ENCODE results near the gene LONRF2.
"Not testable (repeated sequence)": the region's sequence is repeated elsewhere in the genome, so short reads cannot be mapped to it uniquely, and the experiment has no call there.

LONRF2 gene
- 0.24 to 0.42 reads per million in 2 donors for total RNA-seq

DNA sequence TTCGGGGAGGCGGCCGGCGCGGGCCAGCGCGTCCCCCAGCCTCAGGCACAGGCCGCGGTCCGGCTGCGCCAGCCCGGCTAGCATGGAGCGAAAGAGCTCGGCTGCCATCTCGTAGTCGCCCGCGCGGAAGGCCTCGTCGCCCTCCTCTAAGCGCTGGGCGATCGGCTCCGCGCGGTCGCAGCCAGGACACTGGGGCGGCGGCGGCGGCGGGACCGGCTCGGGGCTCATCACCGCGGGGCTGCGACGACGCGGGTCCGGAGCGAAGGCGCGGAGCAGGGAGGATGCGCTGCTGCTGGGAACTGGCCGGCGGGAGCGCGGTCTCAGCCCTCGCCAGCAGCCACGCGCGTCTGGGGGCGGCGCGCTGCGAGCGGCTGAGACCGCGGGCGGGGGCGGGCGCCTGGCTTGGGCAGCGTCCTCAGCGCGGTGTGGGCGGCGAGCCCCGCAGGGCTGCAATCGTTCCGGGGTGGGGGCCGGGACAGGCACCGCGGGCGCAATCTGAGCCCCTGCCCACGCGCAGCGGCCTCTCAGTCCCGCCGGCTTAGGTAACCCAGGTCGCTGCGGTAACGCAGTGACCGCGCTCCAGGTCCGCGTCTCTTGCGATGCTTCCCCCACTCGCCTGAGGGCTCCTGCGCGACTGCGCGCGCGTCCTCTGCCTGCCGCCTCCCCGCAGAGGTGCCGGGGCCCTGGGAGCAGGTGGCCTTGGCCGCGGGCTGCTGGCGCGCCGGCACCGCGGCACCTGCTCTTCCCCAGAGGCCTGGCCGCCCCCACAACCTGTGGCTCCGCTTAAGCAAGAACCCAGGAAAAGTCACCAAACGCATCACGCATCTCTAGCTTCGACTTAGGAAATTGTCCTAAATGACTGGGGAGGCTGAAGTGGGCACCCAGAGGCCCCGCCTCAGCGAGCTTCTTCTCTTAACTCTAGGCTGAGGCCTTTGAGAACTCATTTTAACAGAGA lies at the start of gene LONRF2:
TSS of gene LONRF2 (minus strand) at position 636 of the 955 bp plus-strand sequence. CDS start at position 228, 408 bp downstream.
- DNase-seq = no peak

DNA sequence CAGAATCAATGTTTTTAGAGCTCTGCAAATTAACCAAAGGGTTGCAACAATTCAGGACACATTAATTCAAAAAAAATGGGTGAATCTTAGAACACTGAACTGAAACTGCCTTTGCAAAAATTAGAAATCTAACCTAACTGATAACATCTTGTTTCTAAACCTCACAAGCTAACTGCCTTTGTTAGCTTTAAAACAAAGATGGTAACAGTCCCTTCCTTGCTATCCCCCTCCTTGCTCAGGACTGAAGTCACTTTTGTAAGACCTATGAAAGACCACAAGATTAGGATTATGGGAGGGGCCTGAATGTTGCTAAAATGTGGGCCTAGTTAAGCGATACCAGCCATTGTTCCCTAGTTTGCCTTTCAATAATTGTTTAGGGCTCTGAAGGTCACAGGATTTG lies 44.9 kb upstream of the LONRF2 start:
- no peak for DNase-seq

DNA sequence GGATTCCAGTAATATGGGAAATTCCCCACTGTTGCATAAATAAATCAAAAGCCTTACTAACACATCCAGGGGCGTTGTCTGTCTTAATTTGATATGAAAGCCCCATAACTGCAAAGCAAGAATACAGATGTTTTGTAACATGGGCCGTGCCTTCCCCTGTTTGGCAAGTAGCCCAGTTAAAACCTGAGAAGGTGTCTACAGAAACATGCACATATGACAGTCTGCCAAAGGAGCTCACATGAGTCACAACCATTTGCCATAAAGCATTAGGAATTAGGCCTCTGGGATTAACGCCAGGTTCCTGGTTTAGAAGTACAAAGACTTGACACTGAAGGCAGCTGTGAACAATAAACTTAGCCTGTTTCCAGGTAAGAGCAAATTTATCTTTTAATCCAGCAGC lies 43.1 kb upstream of the LONRF2 start:
- no peak for DNase-seq

DNA sequence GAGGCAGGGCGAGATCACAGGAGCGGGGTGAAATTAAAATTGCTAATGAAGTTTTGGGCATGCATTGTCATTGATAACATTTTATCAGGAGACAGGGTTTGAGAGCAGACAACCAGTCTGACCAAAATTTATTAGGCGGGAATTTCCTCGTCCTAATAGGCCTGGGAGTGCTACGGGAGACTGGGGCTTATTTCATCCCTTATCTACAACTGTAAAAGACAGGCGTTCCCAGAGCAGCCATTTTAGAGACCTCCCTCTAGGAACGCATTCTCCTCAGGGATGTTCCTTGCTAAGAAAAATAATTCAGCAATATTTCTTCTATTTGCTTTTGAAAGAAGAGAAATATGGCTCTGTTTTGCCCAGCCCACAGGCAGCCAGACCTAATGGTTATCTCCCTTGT lies 40.0 kb upstream of the LONRF2 start:
- DNase-seq = not testable (repeated sequence)

DNA sequence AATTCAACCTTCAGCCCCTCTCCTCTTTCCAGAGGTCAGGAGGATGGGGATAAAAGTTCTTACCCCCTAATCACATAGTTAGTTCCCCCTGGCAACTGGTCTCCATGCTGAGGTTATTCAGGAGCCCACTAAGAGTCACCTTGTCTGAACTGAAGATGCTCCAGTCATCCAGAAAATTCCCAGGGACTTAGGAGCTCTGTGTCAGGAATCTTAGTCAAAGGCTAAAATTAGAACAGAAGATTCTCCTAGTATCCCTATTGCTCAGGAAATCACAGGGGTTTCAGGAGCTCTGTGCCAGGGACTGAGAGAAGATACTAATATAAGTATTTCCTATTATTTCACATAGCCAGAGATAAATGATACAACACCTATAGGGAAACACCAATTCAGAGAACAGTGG lies 37.3 kb upstream of the LONRF2 start:
- DNase-seq = no peak

DNA sequence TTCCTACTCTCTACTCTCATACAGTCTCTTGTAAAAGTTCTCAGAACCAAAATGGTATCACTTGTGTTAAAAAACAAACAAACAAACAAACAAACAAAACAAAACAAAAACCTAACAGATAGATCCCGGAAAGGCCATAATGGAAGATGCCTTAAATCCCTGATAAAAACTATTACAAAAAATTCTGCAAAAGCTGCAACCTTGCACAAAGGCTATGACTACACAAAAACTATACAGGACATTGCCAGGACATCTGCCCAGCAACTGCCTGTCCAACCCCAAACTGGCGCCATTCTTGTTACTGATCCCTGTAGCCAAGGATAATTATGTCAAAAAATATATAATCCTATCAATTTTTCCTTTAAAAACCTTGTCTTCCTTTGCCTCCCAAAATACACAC lies 36.3 kb upstream of the LONRF2 start:
- DNase-seq = no peak

DNA sequence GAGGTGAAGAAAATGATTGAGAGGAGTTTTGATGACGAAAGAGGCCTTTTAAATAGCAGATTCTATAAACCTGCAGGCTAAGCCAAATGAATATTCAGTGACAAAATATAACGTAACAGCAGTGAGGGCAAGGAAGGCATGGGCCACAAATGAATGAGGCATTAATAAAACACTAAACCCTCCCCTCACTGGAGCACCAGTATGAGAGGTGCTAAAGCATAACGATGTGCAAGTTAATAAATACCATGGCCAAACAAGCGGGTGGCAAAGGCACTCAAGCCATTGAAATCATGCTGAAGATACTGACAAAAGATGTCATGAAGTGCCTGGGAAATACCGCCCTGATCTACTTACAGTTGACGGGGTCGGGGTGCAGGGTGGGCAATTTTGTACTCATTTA lies 30.2 kb upstream of the LONRF2 start:
- no peak for DNase-seq

DNA sequence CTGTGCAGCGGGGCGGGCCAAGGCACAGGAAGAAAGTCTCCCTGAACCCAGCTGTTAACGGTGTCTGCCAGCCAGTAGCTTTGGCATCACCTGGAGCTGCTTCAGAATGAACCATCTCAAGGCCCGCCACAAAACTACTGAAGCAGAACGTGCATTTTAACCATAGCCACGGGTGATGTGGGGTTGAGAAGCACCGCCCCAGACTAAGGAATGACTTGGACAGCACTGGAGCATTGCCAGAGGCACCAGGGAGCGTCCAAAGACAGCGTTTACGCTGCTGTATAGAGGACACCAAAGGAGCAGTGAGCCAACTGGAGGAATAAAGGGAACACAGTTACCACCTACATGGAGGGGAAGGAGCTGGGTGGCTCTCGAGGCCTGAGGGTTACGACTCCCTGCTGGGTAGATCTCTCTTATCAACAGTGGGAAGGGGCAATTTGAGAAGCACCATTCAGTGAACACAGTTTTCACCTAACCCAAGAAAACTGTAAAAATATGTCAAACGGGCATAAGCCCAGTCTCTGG lies 28.4 kb upstream of the LONRF2 start:
- no peak for DNase-seq

DNA sequence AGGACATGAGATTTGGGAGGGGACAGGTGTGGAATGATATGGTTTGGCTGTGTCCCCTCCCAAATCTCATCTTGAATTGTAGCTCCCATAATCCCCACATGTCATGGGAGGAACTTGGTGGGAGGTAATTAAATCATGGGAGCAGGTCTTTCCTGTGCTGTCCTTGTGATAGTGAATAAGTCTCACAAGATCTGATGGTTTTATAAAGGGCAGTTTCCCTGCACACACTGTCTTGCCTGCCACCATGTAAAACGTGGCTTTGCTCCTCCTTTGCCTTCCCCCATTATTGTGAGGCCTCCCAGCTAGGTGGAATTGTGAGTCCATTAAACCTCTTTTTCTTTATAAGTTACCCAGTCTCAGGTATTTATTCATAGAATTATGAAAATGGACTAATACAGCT lies 22.8 kb upstream of the LONRF2 start:
- not testable (repeated sequence) for DNase-seq

DNA sequence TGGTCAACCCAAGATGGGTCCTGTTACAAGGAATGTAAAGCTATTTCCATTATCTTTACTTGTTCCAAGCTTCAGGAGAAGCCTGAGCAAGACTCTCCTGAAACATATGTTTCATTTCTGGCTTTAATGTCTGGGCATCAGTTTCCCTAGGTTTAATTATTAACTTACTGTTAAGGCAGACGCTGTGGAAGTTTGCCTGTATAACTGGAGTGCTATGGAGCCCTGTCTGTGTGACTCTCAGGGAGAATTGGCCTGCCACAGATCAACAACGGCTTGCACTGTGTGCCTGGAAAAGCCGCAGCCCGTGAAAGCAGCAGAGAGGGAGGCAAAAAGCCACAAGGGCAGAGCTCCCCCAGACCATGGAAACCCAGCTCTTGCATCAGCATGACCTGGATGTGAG lies 22.1 kb upstream of the LONRF2 start:
- no peak for DNase-seq

DNA sequence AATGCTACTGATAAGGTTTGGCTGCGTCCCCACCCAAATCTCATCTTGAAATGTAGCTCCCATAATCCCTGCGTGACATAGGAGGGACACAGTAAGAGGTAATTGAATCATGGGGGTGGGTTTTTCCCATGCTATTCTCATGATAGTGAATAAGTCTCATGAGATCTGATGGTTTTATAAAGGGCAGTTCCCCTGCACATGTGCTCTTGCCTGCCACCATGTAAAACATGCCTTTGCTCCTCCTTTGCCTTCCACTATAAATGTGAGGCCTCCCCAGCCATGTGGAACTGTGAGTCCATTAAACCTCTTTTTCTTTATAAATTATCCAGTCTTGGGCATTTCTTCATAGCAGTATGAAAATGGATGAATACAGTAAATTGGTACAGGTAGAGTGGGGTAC lies 20.2 kb upstream of the LONRF2 start:
- DNase-seq = not testable (repeated sequence)

DNA sequence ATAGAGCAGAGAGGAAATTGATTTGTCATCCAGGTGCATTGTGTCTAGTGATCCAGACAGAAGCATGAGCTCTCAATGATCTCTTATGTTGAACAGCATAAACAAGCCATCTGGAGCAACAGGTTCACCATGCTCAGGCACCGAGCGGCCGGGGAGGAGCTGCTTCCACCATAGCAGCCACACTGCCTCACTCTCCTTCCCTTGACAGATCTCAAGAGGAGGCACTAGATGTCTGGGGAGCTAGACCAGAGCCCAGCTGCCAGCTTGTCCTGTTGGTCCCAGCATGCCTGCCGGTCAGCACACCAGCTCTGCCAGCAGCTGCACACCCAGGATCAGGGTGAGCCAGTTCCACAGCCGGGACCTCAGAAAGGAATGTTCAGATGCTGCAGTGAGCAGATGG lies 17.5 kb upstream of the LONRF2 start:
- no peak for DNase-seq

DNA sequence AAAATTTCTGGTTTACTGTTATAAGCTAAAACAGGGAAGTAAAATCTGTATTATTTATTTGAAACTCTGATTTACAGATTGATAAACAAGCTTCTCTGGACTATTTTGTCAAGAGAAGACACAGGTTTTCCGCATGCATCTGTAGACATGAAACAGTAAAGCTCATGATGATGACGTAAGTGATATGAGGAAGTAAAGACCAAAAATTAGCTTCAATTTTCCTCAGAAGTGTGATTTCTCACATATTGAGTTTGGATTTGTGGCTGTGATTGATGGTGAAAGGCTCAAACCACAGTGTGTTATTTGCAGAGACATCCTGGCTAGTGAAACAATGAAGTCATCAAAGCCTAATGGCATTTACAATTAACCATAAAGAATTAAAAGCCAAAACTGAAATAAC lies 12.6 kb upstream of the LONRF2 start:
- no peak for DNase-seq

DNA sequence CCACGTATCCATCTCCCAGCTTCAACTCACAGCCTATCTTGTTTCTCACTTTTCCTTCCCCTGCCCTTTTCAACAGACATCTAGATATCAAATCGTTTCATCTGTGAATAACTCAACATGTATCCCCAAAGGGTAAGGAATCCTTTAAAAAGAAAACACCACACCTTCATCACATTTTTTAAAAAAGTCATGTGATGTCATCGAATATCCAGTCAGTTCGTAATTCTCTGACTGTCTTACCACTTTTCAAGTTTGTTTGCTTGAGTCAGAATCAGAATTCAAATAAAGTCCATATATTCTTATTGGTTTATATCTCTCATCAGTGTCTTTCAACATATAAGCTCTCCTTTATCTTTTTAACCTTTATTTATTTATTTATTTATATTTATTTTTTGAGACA lies 5.4 kb upstream of the LONRF2 start:
- no peak for DNase-seq

DNA sequence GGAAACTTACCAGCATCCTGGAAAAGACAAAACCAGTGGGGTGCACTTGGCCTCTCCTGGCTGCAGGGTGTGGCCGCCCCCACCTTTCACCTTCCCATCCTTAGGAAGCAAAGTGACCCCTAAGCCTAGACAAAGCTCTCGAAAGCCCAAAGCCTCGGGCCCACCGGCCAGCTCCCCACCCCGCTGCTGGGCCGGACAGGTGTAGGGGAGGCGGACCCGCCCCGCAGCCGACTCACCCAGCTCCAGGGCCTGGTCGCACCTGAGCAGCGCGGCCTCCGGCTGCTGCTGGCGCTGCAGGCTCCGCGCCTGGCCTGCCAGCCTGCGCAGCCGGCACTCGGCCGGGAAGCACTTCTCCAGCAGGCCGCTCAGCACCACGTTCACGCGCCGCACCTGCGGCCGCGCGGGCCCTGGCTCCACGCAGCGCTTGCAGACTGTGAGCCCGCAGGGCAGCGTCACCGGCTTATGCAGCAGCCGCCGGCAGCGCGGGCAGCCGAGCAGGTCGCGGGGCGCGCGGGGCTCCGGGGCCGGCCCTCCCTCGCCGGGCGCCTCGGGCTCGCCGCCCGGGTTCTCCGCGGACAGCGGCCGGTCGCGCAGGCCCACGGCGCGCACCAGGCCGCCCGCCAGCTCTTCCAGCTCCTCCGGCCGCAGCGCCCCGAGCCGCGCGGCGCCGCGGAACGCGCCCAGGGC lies 979 bp downstream of the LONRF2 start:
- DNase-seq = no peak

DNA sequence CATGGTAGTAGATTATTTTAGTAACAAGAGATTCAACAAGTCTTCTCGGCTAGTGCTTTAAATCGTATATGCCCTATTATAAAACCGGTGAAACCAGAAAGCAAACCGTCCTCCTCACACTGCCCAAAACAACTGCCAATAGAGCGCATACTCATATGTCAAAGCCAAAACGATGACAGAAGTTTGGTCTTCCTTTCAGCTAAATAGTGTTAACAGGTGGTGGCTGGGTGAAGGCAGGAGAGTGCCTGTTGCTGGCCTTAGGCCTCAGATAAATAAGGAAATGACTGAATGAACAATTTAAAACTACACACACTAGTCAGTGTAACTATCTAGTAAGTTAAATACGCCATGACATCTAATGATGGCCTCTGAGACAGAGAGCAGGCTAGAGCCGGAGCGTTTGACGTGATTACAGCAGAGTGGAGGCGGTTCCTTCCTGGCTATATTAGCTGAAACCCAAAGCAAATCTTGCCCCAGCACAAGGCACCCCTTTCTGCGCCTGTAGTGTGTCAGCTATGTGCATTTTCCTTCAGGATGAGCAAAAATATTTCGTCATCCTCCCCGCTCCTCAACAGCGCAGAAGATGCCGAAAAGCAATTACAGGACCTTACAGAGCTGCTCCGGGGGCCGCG lies 1.6 kb downstream of the LONRF2 start:
- no peak for DNase-seq

DNA sequence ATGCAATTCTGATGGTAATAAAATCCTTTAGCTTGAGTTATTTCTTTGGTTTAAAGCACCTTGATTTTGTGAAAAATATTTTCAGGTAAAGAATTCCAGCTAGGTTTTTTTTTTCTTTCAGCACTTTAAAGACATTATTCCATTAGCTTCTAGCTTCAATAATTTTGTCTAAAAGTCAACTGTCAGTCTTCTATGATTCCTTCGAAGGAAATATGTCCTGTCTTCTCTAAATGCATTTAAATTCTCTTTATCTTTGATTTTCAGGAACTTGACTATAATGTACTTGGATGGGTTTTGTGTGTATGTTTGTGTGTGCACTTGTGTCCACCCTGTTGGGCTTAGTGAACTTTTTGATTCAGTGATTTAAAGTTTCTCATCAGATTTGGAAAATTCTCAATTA lies 4.7 kb downstream of the LONRF2 start:
- no peak for DNase-seq

DNA sequence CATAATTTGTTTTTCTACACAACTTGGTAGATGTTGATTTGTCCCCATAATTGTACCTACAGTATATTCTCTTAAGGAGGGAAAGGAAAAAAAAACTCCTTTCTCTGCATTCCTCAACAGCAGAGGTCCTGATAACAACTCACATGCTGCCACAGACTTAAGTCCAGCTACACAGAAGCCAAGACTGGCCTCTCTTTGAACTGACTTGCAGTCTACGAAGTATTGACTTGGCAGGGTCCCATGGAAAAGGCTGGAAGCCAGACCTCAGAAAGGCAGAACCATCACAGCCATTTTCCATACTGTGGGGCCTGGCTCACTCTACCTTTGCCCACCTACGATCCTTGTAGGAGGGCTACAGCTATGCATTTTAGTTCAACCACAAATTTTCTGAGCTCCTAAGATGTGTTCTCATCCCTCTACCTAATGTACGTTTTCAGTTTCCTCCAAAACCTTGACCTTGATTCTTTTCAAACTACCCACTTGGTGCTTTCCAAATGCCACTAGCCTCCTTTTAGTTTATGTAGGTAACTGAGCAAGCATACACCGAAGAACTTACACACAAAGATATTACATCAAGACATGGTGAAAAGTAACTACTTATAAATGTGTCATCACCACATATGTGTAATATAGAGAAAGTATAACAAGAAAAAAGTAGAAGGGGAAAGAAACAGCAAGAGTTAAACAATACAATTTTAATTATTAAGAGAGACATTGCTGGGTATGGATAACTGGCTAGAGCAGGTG lies 12.2 kb downstream of the LONRF2 start:
- no peak for DNase-seq

DNA sequence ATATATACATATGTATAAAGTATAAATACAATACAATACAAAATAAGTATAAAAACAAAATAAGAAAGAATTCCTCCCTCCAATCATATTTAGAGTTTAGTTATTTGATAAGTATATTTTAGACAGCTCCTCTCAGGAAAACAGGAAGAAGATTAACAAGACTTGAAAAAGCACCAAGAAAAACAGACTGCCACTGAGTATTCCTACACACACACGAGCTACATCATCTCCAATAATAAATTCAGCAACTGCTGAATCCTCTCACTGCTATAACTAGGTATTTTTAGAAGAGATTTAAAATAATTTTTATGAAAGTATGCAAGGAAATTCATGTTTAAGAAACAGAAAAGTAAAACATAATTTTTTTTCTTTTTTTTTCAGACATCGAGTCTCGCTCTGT lies 13.0 kb downstream of the LONRF2 start:
- no peak for DNase-seq

DNA sequence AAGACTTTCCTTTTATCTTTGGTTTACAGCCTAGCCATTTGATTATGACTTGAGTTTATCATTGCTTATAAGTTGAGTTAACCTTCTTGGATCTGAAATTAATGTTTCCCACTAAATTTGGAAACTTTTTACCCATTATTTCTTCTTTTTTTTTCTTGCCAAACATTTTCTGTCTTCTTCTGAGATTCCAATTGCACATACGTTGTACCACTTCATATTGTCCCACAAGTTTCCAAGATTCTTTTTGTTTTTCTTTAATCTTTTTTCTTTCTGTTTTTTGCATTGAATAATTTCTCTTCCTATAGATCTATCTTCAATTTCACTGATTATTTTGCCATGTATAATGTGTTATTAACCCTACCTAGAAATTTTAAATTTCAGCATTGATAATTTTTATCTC lies 18.6 kb downstream of the LONRF2 start:
- DNase-seq = no peak

DNA sequence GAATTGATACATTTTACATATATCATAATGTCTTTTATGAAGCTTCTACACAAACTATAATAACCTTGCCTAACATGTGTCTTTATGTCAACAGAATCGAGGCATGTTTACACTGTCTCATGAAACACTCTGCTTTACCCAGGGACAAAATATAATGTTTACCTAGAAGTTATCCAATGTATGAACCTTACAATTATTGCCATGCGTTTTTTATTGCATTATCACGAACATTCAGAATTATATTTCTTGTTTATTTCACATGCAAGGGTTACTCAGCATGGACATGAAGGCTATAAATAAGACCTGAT lies 19.8 kb downstream of the LONRF2 start:
- no peak for DNase-seq

DNA sequence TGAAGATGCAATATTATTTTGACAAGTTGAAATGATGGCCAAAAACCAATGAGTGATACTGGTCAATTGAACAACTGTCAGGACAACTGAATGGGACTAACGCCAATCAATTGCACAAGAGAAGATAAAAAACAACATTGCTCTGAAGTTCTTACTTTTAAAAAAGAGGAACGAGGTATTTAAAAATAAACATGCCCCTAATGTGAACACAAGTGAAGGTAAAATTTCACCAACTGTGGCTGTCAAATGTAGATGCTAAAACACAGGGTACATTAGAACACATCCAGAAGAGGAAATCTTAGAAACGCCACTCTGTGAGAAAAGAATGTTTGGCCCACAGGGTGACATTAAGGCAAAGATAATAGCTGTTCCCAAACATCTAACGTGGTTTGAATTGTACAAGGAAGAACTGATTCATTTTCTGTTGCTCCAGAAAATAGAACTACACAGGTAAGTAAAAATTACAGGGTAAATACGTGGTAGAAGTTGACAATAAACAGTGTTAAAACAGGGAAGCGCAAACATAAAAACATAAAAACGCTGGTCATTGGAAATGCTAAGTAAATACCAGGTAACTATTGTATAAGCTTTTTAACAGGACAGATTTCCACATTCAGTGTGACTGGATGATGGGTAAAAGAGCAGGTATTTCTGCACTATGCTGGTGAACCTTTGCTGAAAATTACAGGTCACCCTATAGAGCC lies 20.3 kb downstream of the LONRF2 start:
- DNase-seq = no peak

Data from T-helper 9 cell (primary cell).